ENCODE measurements around the gene HOXA3.

GRCh38 chr7:27193335-27194001 is 41.1 kb upstream of the HOXA3 start:
- no peak for TF ChIP-seq CTCF (IDR thresholded peaks at IDR 0.05; ENCODE audit: poor library complexity)
- peak; percentile 18 for TF ChIP-seq EZH2phosphoT487 (IDR thresholded peaks at IDR 0.05; ENCODE audit: low read depth, severe bottlenecking, unreplicated experiment)
- peak; percentile 38 for TF ChIP-seq EZH2 (IDR thresholded peaks at IDR 0.05; ENCODE audit: borderline replicate concordance)

Measured in hepatocyte (in vitro differentiated cells).